SK-N-MC (cell line): ENCODE data around the gene TEAD1.

Experiments used
- EZH2 ChIP-seq: fragments of 200-600 bp; sonication (generic); IDR thresholded peaks from one replicate; pipeline ENCODE4 v1.6.1; 2017; ENCODE audit warnings: antibody characterized with exemption
- POLR2AphosphoS5 ChIP-seq: IDR thresholded peaks from 2 replicates; pipeline ENCODE4 v1.6.1; 2012; ENCODE audit warnings: mild to moderate bottlenecking, low read depth, low read length, borderline replicate concordance

GRCh38 chr11:12922980-12923507, 248.8 kb downstream of the TEAD1 start:
- no peak for TF ChIP-seq EZH2
- no peak for TF ChIP-seq POLR2AphosphoS5
